Measurements from ENCODE around the gene GATA5.

GATA5 gene

GRCh38 chr20:62489186-62489931, 13.6 kb upstream of the GATA5 start:
- DNase-seq = no peak
- Histone ChIP-seq H3K4me1 (ENCODE audit: control insufficient read depth, insufficient read depth, low read length, poor library complexity, severe bottlenecking) (no peaks in the 10 kb centered on the region), H3K36me3 (ENCODE audit: control insufficient read depth, insufficient read depth, low read length) (no peaks in the 10 kb centered on the region), H3K27me3 (replicated peaks; ENCODE audit: control insufficient read depth, insufficient read depth, low read length, poor library complexity, severe bottlenecking) (peaks cover 21% of the 10 kb centered on the region), H3K27ac (ENCODE audit: insufficient read depth, low read length, poor library complexity, severe bottlenecking) (no peak overlapping the region), H3K4me3 (ENCODE audit: insufficient read depth, low read depth, low read length, poor library complexity, severe bottlenecking) (no peak overlapping the region), H3K9me3 (ENCODE audit: control insufficient read depth, low read length) (no peaks in the 10 kb centered on the region)

DNA sequence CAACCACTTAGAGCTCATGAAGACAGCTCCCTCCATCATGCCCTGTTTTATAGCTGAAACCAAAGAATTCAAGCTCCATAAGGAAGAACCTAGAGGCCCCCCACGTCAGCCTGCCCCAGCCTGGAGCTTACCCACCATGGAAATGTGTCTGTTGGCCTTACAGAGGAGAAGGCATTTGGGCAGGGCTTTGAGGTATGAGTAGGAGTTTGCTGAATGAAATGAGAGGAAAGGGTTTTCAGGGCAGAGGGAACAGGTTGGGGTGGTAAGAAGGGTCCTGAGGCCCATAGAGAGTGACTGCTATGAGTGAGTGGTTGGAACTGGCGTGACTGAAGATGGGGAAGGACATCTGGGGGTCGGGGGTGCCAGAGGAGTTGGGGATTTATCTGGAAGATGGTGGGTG, 12.7 kb upstream of the GATA5 start:
- no peak for DNase-seq
- Histone ChIP-seq H3K27me3 (replicated peaks; ENCODE audit: control insufficient read depth, insufficient read depth, low read length, poor library complexity, severe bottlenecking) (peaks cover 28% of the 10 kb centered on the region), H3K4me3 (ENCODE audit: insufficient read depth, low read depth, low read length, poor library complexity, severe bottlenecking) (no peak overlapping the region), H3K9me3 (ENCODE audit: control insufficient read depth, low read length) (no peaks in the 10 kb centered on the region), H3K27ac (ENCODE audit: insufficient read depth, low read length, poor library complexity, severe bottlenecking) (no peak overlapping the region), H3K36me3 (ENCODE audit: control insufficient read depth, insufficient read depth, low read length) (no peaks in the 10 kb centered on the region), H3K4me1 (ENCODE audit: control insufficient read depth, insufficient read depth, low read length, poor library complexity, severe bottlenecking) (no peaks in the 10 kb centered on the region)

DNA sequence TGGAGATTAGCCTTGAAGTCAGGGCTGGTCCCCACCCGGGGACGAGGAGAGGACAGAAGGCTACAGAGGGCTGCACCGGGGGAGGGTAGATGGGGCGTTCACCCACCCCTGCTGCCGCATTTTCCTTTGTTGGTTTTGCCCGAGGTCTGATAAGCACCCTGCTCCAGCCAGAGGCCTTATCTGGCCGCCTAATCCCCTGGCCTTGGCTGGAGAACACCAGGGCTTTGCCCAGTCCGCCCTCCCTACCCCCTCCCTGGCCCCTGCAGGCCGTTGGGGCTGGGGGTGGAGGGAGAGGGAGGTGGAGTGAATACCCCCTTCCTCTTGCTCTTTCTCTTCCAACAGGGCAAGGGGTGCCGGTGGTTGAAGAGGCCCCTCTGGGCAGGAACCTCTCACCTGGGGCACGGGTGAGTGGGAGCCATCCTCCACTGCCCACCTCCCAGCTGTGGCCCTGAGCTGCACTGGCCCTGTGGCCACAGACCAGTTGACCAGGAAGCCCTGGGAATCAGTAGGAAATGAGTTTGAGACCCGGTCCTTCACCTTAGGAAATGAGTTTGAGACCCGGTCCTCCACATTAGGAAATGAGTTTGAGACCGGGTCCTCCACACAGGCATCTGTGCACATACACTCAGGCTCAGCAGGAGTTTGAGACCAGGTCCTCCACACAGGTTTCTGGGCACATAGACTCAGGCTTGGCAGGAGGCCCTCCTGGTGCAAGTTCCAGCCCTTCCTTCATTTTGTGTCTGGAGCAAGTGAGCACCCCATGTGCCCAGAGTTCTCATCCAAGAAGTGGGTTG, 12.0 kb upstream of the GATA5 start:
- no peaks in the 10 kb centered on the region for H3K9me3 ChIP-seq (ENCODE audit: control insufficient read depth, low read length)
- H3K27me3 ChIP-seq (replicated peaks; ENCODE audit: control insufficient read depth, insufficient read depth, low read length, poor library complexity, severe bottlenecking) = peaks cover 31% of the 10 kb centered on the region
- H3K27ac ChIP-seq (ENCODE audit: insufficient read depth, low read length, poor library complexity, severe bottlenecking) = no peak overlapping the region
- H3K4me1 ChIP-seq (ENCODE audit: control insufficient read depth, insufficient read depth, low read length, poor library complexity, severe bottlenecking) = no peaks in the 10 kb centered on the region
- H3K4me3 ChIP-seq (ENCODE audit: insufficient read depth, low read depth, low read length, poor library complexity, severe bottlenecking) = no peak overlapping the region
- no peaks in the 10 kb centered on the region for H3K36me3 ChIP-seq (ENCODE audit: control insufficient read depth, insufficient read depth, low read length)
- DNase-seq = no peak

GRCh38 chr20:62487118-62487517, 11.3 kb upstream of the GATA5 start:
- DNase-seq = no peak
- Histone ChIP-seq H3K4me3 (ENCODE audit: insufficient read depth, low read depth, low read length, poor library complexity, severe bottlenecking) (no peak overlapping the region), H3K36me3 (ENCODE audit: control insufficient read depth, insufficient read depth, low read length) (no peaks in the 10 kb centered on the region), H3K27ac (ENCODE audit: insufficient read depth, low read length, poor library complexity, severe bottlenecking) (no peak overlapping the region), H3K9me3 (ENCODE audit: control insufficient read depth, low read length) (no peaks in the 10 kb centered on the region), H3K27me3 (replicated peaks; ENCODE audit: control insufficient read depth, insufficient read depth, low read length, poor library complexity, severe bottlenecking) (peaks cover 38% of the 10 kb centered on the region), H3K4me1 (ENCODE audit: control insufficient read depth, insufficient read depth, low read length, poor library complexity, severe bottlenecking) (peaks cover 6% of the 10 kb centered on the region)

DNA sequence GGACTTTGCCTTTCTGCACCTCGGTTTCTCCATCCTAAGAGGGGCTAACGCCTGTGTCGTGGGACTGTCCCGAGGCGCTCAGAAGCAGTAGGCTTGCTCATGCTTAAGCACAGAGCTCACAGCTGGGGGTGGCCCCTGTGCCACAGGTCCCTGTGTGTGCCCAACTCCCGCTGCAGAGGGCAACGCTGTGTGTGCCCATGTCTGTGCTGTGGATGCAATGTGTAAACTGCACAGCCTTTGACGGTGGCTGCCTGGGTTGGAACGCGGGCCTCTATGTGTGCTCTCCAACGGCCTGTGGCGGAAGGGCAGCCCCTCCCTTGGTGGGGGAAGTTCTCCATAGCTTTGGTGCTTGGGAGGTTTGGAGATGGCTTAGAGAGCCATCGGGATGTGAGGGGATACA, 10.7 kb upstream of the GATA5 start:
- no peak overlapping the region for H3K4me3 ChIP-seq (ENCODE audit: insufficient read depth, low read depth, low read length, poor library complexity, severe bottlenecking)
- H3K27me3 ChIP-seq (replicated peaks; ENCODE audit: control insufficient read depth, insufficient read depth, low read length, poor library complexity, severe bottlenecking) = peaks cover 42% of the 10 kb centered on the region
- H3K9me3 ChIP-seq (ENCODE audit: control insufficient read depth, low read length) = no peaks in the 10 kb centered on the region
- H3K4me1 ChIP-seq (ENCODE audit: control insufficient read depth, insufficient read depth, low read length, poor library complexity, severe bottlenecking) = peaks cover 9% of the 10 kb centered on the region
- H3K27ac ChIP-seq (ENCODE audit: insufficient read depth, low read length, poor library complexity, severe bottlenecking) = no peak overlapping the region
- DNase-seq = no peak
- no peaks in the 10 kb centered on the region for H3K36me3 ChIP-seq (ENCODE audit: control insufficient read depth, insufficient read depth, low read length)

- no peak overlapping the region for H3K27ac ChIP-seq (ENCODE audit: insufficient read depth, low read length, poor library complexity, severe bottlenecking)
- no peaks in the 10 kb centered on the region for H3K36me3 ChIP-seq (ENCODE audit: control insufficient read depth, insufficient read depth, low read length)
- H3K9me3 ChIP-seq (ENCODE audit: control insufficient read depth, low read length) = no peaks in the 10 kb centered on the region
- no peak overlapping the region for H3K4me3 ChIP-seq (ENCODE audit: insufficient read depth, low read depth, low read length, poor library complexity, severe bottlenecking)
- DNase-seq = no peak
- peaks cover 9% of the 10 kb centered on the region for H3K4me1 ChIP-seq (ENCODE audit: control insufficient read depth, insufficient read depth, low read length, poor library complexity, severe bottlenecking)
- peaks cover 47% of the 10 kb centered on the region for H3K27me3 ChIP-seq (replicated peaks; ENCODE audit: control insufficient read depth, insufficient read depth, low read length, poor library complexity, severe bottlenecking)
Observed at GRCh38 chr20:62485701-62486089, 9.9 kb upstream of the GATA5 start.

- Histone ChIP-seq H3K27me3 (replicated peaks; ENCODE audit: control insufficient read depth, insufficient read depth, low read length, poor library complexity, severe bottlenecking) (peaks cover 51% of the 10 kb centered on the region), H3K4me1 (ENCODE audit: control insufficient read depth, insufficient read depth, low read length, poor library complexity, severe bottlenecking) (peaks cover 9% of the 10 kb centered on the region), H3K4me3 (ENCODE audit: insufficient read depth, low read depth, low read length, poor library complexity, severe bottlenecking) (no peak overlapping the region), H3K27ac (ENCODE audit: insufficient read depth, low read length, poor library complexity, severe bottlenecking) (no peak overlapping the region), H3K9me3 (ENCODE audit: control insufficient read depth, low read length) (no peaks in the 10 kb centered on the region), H3K36me3 (ENCODE audit: control insufficient read depth, insufficient read depth, low read length) (no peaks in the 10 kb centered on the region)
- no peak for DNase-seq
Observed at GRCh38 chr20:62485062-62485700, 9.4 kb upstream of the GATA5 start.

DNA sequence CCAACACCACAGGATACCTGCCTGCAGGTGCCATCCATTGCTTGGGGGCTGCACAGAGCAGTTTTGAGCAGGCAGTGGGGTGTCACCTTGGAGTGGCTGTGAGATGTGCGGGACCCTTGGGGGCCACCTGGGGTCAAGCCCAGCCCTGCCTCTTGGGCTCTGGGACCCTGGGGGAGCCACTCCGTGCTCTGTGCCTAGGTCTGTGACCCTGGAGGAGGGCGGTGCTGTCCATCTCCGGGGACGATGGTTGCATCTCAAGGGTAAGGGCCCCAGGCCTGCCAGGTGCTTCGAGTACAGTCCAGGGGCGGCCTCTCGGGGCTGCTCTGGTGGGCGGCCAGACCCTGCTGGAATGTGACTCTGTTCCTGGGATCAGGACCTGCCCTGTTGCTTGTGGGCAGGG, 8.7 kb upstream of the GATA5 start:
- Histone ChIP-seq H3K27ac (ENCODE audit: insufficient read depth, low read length, poor library complexity, severe bottlenecking) (no peak overlapping the region), H3K36me3 (ENCODE audit: control insufficient read depth, insufficient read depth, low read length) (no peaks in the 10 kb centered on the region), H3K9me3 (ENCODE audit: control insufficient read depth, low read length) (no peaks in the 10 kb centered on the region), H3K27me3 (replicated peaks; ENCODE audit: control insufficient read depth, insufficient read depth, low read length, poor library complexity, severe bottlenecking) (peaks cover 54% of the 10 kb centered on the region), H3K4me3 (ENCODE audit: insufficient read depth, low read depth, low read length, poor library complexity, severe bottlenecking) (no peak overlapping the region), H3K4me1 (ENCODE audit: control insufficient read depth, insufficient read depth, low read length, poor library complexity, severe bottlenecking) (peaks cover 9% of the 10 kb centered on the region)
- no peak for DNase-seq

DNA sequence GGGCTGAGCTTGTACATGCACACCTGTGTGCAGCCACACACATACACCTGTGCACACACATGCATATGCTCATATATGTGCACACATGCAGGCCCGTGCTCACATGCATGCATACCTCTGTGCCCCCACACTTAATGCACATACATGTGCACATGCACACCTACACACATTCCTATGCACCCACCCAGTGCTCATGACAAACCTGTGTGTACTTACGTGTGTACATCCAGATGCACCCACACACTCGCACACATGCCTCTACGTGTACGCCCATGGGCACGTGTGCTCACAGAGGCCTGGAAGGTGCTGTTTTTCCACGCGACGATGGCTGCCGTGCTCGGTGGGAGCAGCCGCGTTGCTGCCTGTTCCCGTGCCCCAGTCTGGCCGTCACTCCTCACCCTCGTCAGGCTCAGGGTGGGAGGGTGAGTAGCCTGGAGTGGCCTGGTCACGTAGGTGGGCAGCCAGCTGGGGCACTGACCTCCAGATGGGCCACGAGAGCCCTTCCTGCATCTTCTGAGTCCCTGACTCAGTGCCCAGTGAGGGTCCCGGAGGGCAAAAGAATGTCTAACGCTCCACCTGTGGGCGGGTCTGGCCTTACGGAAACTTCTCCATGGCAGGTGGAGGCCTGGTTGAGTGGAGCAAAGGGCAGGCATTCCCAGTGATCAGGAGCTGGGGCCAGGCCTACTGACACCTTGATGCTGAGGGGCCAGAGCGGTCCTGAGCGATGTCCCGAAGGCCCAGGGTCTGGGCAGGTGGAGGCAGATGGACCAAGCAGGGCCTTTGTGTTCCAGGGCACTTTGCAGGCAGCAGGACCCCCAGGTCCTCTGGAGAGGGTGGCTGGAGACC, 8.0 kb upstream of the GATA5 start:
- Histone ChIP-seq H3K4me3 (ENCODE audit: insufficient read depth, low read depth, low read length, poor library complexity, severe bottlenecking) (no peak overlapping the region), H3K4me1 (ENCODE audit: control insufficient read depth, insufficient read depth, low read length, poor library complexity, severe bottlenecking) (peaks cover 9% of the 10 kb centered on the region)

More for the DNA sequence above, 8.0 kb upstream of the GATA5 start:
- Histone ChIP-seq H3K27me3 (replicated peaks; ENCODE audit: control insufficient read depth, insufficient read depth, low read length, poor library complexity, severe bottlenecking) (peaks cover 59% of the 10 kb centered on the region), H3K27ac (ENCODE audit: insufficient read depth, low read length, poor library complexity, severe bottlenecking) (no peak overlapping the region), H3K36me3 (ENCODE audit: control insufficient read depth, insufficient read depth, low read length) (no peaks in the 10 kb centered on the region), H3K9me3 (ENCODE audit: control insufficient read depth, low read length) (no peaks in the 10 kb centered on the region)
- DNase-seq = no peak

Data from effector memory CD4-positive, alpha-beta T cell (primary cell).